Naive thymus-derived CD8-positive, alpha-beta T cell (primary cell): Measurements from ENCODE around the gene SLC25A45. TPM values are rescaled to one million over a fixed set of nuclear protein-coding genes. Genes with fewer than 3 reads are reported as not detected.

Experiments used
- ATAC-seq, 2 donors: fragments of 150-1000 bp; cut with Tn5 transposase in 1 of 2; sonication (Bioruptor Pico), chemical (Tn5 transposase) in 1 of 2; 1 replicate in 1 of 2; 2 replicates in 1 of 2; pipeline ENCODE4 v1.10.0; 2021; ENCODE audit warnings: mild to moderate bottlenecking in 2 of 2, moderate library complexity in 2 of 2
- POLR2A ChIA-PET: fragments of 350-600 bp; sonication (Branson Sonifier 250); formaldehyde crosslinking; loops from one replicate; lab custom pipeline; 2021; ENCODE audit warnings: antibody characterized with exemption; lab: Charles Lee
- DNase-seq, 10 donors: peaks; one replicate each; pipeline versions ENCODE4 v3.0.0 to v3.0.0-alpha.2; 2020 to 2022
- H3K27ac Mint-ChIP-seq, 10 donors: one replicate each; pipeline ENCODE4 v1.8.0; 2020 to 2022; ENCODE audit warnings: mild to moderate bottlenecking in 10 of 10, mixed read lengths in 10 of 10, moderate library complexity in 4 of 10, inconsistent platforms in 1 of 10
- H3K27me3 Mint-ChIP-seq, 5 donors: one replicate each; pipeline ENCODE4 v1.8.0; 2021 to 2022; ENCODE audit warnings: mixed read lengths in 5 of 5
- H3K36me3 Mint-ChIP-seq, 3 donors: one replicate each; pipeline ENCODE4 v1.8.0; 2020 to 2022; ENCODE audit warnings: mixed read lengths in 3 of 3, mild to moderate bottlenecking in 2 of 3, inconsistent platforms in 1 of 3
- H3K4me1 Mint-ChIP-seq, 4 donors: one replicate each; pipeline ENCODE4 v1.8.0; 2021 to 2022; ENCODE audit warnings: mixed read lengths in 4 of 4
- H3K4me3 Mint-ChIP-seq, 10 donors: one replicate each; pipeline ENCODE4 v1.8.0; 2020 to 2022; ENCODE audit warnings: mild to moderate bottlenecking in 10 of 10, mixed read lengths in 10 of 10, moderate library complexity in 6 of 10, inconsistent platforms in 1 of 10
- H3K9me3 Mint-ChIP-seq, 9 donors: one replicate each; pipeline ENCODE4 v1.8.0; 2020 to 2022; ENCODE audit warnings: mixed read lengths in 9 of 9, mild to moderate bottlenecking in 3 of 9, inconsistent platforms in 1 of 9, moderate library complexity in 1 of 9
- polyA plus RNA-seq, 3 donors: library from polyadenylated mRNA; unstranded; fragments of 300-500 nt; fragmentation: Illumina TruSeq; gene quantifications; one replicate each; pipeline ENCODE4 v1.2.3, GENCODE V29; 2021
- total RNA-seq, 8 experiments: library from RNA in 2 of 8; stranded (reverse) in 2 of 8; gene quantifications; one replicate each; pipeline ENCODE4 v1.2.3 and lab custom pipeline; 2021 to 2026

Gene SLC25A45
- total RNA-seq: 10 to 100 TPM; 22.2 to 23.4 TPM
- 10 to 100 TPM; 10.8 to 19.2 (median 11.0) TPM for polyA plus RNA-seq
- 9.7 to 93.5 (median 13.0) reads per million in 6 experiments for total RNA-seq (lab: John Stamatoyannopoulos, UW)

DNA sequence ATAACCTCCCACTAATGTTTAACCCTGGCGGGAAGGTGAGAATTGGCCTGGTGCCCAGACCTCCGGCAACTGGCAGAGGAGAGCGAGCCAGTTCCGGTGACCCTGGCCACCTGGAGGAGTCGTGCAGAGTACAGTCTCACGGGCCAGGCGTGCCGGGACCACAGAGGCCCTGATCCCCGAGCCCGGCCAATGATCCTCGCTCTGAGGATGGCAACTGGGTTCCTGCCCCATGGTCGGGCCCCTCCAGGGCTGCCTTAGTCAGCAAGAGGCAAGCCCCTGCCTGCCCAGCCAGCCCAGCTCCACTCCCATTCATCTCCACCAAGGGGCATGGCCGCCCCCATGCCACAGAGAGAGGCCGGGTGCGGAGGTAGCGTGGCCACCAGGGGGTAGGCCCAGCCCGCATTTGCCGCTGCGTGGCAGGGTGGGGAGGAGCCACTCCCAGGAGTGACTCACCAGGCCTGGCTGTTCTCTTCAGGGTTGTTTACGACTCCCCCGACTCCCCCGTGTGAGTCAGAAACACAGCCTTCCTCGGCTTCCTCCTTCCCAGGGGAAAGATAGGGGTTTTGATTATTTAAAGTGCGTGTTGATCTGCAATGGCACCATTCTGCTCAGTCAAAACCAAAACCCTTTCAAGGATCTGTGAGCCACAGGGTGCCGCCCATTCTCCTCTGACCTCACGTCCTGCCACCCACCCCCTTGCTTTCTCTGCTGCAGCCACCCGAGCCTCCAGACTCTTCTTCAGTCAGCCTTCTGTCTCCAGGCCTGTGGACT lies at the start of gene SLC25A45:
SLC25A45 (minus strand) TSS at position 614 of the 771 bp plus-strand sequence. CDS start 695 bp downstream, outside the sequence.
- peaks cover 34 to 72% (median 57%) of the 10 kb centered on the region in 4 donors for H3K4me1 Mint-ChIP-seq
- no peaks in the 10 kb centered on the region for H3K9me3 Mint-ChIP-seq
- no peaks in the 10 kb centered on the region for H3K27me3 Mint-ChIP-seq
- peak within 1 kb of the TSS; percentile 96 to 100 (median 99) for H3K27ac Mint-ChIP-seq
- H3K4me3 Mint-ChIP-seq: peak within 1 kb of the TSS; percentile 80 to 97 (median 92)
- peaks cover 0 to 11% (median 0%) of the 10 kb centered on the region in 3 donors for H3K36me3 Mint-ChIP-seq
- POLR2A ChIA-PET: interaction anchor here (0.6 to 17.5 kb wide), 18 partner anchors 10 to 206 kb away, joined by 3 to 396 read pairs (median 4); partner anchors contain the start of genes MALAT1 and NEAT1
- peak; percentile 84 to 96 (median 91) for DNase-seq
- ATAC-seq: peak; percentile 86 to 88

DNA sequence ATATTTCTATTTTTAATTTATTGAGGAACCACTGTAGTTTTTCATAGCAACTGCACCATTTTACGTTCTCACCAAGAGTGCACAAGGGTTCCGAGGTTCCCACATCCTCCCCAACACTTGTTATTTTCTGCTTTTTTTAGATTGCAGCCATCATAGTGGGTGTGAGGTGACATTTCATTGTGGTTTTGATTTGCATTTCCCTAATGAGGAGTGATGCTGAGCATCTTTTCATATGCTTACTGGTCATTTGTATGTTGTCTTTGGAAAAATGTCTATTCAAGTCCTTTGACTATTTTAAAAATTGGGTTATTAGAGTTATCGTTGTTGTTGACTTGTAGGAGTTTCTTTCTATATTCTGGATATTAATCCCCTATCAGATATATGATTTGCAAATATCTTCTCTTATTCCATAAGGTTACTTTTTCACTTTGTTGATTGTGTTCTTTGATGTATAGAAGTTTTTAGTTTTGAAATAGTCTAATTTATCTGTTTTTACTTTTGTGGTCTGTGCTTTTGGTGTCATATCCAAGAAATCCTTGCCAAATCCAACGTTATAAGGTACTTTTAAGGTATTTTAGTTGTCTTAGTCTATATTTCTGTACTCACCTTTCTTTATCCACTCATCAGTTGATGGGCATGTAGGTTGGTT lies 49.1 kb upstream of the SLC25A45 start:
- POLR2A ChIA-PET: interaction anchor here (0.6 to 1.5 kb wide), 7 partner anchors 12 to 67 kb away, joined by 3 to 113 read pairs (median 5); partner anchors contain the start of genes MALAT1 and NEAT1
- no peaks in the 10 kb centered on the region for H3K27me3 Mint-ChIP-seq
- peak overlapping the region; percentile 79 to 100 (median 92) for H3K27ac Mint-ChIP-seq
- H3K36me3 Mint-ChIP-seq: peaks cover 0 to 36% (median 7%) of the 10 kb centered on the region in 3 donors
- peak; percentile 19 to 54 for ATAC-seq
- no peaks in the 10 kb centered on the region for H3K9me3 Mint-ChIP-seq
- DNase-seq: peak in 6 of 10 donors; percentile 35 to 79 (median 74)
- H3K4me3 Mint-ChIP-seq: peak overlapping the region; percentile 31 to 97 (median 56)
- H3K4me1 Mint-ChIP-seq: peaks cover 43 to 96% (median 85%) of the 10 kb centered on the region in 4 donors

- POLR2A ChIA-PET: interaction anchor here (0.7 to 20.7 kb wide), 10 partner anchors 12 to 1113 kb away, joined by 3 to 2047 read pairs (median 4); partner anchors contain the start of genes FAM89B, MALAT1, NEAT1 and SCYL1
- peak in 3 of 10 donors; percentile 37 to 60 (median 43) for DNase-seq
Observed at GRCh38 chr11:65430406-65431217, 48.2 kb upstream of the SLC25A45 start.

DNA sequence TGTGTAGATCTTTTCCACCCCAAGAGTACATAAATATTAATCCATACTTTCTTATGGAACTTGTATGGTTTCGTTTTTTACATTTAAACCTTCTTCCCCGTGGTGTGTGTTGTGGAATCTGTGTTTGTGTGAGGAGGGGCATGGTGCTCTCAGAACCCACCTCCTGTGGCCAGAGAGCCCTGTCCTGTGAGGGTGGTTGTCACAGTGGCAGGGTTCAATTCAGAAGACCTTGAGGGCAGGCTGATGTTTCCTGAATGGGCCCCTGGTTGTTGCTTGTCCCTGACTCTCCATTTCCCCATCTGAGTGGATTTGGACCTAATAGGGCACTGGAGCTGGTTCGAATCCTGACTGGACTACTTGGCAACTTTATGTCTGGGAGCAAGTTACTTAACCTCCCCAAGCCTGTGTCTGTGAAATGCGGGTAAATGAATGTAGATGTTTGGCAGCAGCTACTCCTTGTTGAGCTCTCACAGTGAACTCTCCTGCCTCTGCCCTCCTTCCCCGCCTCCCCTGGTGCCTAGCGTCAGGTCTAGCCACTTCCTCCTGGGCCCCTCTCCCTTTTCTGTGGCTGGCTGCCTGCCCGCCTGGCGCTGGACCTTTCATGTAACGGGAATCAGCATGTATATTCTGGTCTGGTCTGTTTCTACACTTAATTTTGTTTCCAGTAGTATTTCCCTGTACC lies 47.4 kb upstream of the SLC25A45 start:
- Mint-ChIP-seq H3K9me3 (no peaks in the 10 kb centered on the region), H3K27me3 (no peaks in the 10 kb centered on the region), H3K36me3 (peaks cover 0 to 34% (median 14%) of the 10 kb centered on the region in 3 donors), H3K4me3 (peak overlapping the region; percentile 87 to 98 (median 95)), H3K27ac (peak overlapping the region; percentile 94 to 100 (median 99)), H3K4me1 (peaks cover 50 to 88% (median 82%) of the 10 kb centered on the region in 4 donors)
- DNase-seq: peak in 7 of 10 donors; percentile 31 to 81 (median 46)
- POLR2A ChIA-PET: interaction anchor here (0.7 to 20.7 kb wide), 9 partner anchors 11 to 143 kb away, joined by 3 to 2047 read pairs (median 4); partner anchors contain the start of genes FAM89B, MALAT1, NEAT1 and SCYL1
- ATAC-seq: peak in 1 of 2 donors; percentile 3

More at GRCh38 chr11:65430406-65431217, 48.2 kb upstream of the SLC25A45 start:
- peak; percentile 13 to 15 for ATAC-seq
- Mint-ChIP-seq H3K4me1 (peaks cover 45 to 93% (median 86%) of the 10 kb centered on the region in 4 donors), H3K27ac (peak overlapping the region; percentile 94 to 100 (median 99)), H3K9me3 (no peaks in the 10 kb centered on the region), H3K4me3 (peak overlapping the region; percentile 87 to 98 (median 95)), H3K36me3 (peaks cover 0 to 35% (median 14%) of the 10 kb centered on the region in 3 donors), H3K27me3 (no peaks in the 10 kb centered on the region)

GRCh38 chr11:65429068-65429681 lies 46.7 kb upstream of the SLC25A45 start:
- H3K4me1 Mint-ChIP-seq: peaks cover 55 to 92% (median 76%) of the 10 kb centered on the region in 4 donors
- peak in 1 of 10 donors; percentile 17 for DNase-seq
- POLR2A ChIA-PET: interaction anchor here (1.7 to 20.7 kb wide), 3 partner anchors 11 to 70 kb away, joined by 9 to 2047 read pairs (median 162); partner anchors contain the start of genes MALAT1 and NEAT1
- no peak for ATAC-seq
- H3K27me3 Mint-ChIP-seq: no peaks in the 10 kb centered on the region
- no peaks in the 10 kb centered on the region for H3K9me3 Mint-ChIP-seq
- H3K36me3 Mint-ChIP-seq: peaks cover 0 to 34% (median 14%) of the 10 kb centered on the region in 3 donors
- H3K4me3 Mint-ChIP-seq: peak overlapping the region; percentile 87 to 98 (median 95)
- H3K27ac Mint-ChIP-seq: peak overlapping the region; percentile 94 to 100 (median 99)

DNA sequence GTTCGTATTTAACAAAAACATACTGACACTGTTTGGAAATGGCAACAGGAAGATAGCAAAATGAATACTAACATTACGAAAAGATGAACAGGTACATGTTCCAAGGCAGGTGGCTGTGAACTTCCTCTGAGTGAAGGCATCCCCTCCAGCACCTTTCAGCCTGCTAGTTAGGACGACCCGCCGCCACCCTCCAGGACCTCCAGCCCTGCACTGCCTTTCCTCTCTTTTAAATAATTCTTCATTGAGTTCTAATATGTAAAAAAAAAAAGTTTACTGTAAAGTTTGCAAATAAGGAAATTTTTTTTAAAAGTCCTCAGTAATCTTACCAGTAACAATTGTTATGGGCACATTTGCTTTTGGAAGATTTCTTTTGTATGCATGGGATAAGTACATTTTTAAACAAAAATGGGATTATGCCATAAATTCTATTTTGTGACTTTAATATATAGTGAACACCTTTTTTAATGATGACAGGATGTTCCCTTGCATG lies 46.2 kb upstream of the SLC25A45 start:
- peak overlapping the region; percentile 94 to 100 (median 99) for H3K27ac Mint-ChIP-seq
- H3K9me3 Mint-ChIP-seq: no peaks in the 10 kb centered on the region
- DNase-seq (peak in 1 of 10 donors; percentile 6), ATAC-seq (no peak)
- peak overlapping the region; percentile 88 to 98 (median 96) for H3K4me3 Mint-ChIP-seq
- no peaks in the 10 kb centered on the region for H3K27me3 Mint-ChIP-seq
- POLR2A ChIA-PET: interaction anchor here (4.0 to 20.7 kb wide), 2 partner anchors 10 to 71 kb away, joined by 162 to 2047 read pairs; partner anchors contain the start of genes MALAT1 and NEAT1
- peaks cover 0 to 38% (median 16%) of the 10 kb centered on the region in 3 donors for H3K36me3 Mint-ChIP-seq
- peaks cover 55 to 96% (median 72%) of the 10 kb centered on the region in 4 donors for H3K4me1 Mint-ChIP-seq

- peaks cover 0 to under 1% (median 0%) of the 10 kb centered on the region in 5 donors for H3K27me3 Mint-ChIP-seq
- ATAC-seq (peak in 1 of 2 donors; percentile 1), DNase-seq (peak in 3 of 10 donors; percentile 30 to 36 (median 36))
- H3K9me3 Mint-ChIP-seq: peaks cover 0 to under 1% (median 0%) of the 10 kb centered on the region in 9 donors
- POLR2A ChIA-PET: interaction anchor here (4.0 to 20.7 kb wide), 3 partner anchors 9 to 71 kb away, joined by 50 to 2047 read pairs (median 162); partner anchors contain the start of genes MALAT1 and NEAT1
- peaks cover 54 to 97% (median 67%) of the 10 kb centered on the region in 4 donors for H3K4me1 Mint-ChIP-seq
- H3K27ac Mint-ChIP-seq: peak overlapping the region; percentile 94 to 100 (median 99)
- peak overlapping the region; percentile 88 to 98 (median 96) for H3K4me3 Mint-ChIP-seq
- H3K36me3 Mint-ChIP-seq: peaks cover under 1 to 41% (median 18%) of the 10 kb centered on the region in 3 donors
Observed at GRCh38 chr11:65427691-65428577, 45.5 kb upstream of the SLC25A45 start.

DNA sequence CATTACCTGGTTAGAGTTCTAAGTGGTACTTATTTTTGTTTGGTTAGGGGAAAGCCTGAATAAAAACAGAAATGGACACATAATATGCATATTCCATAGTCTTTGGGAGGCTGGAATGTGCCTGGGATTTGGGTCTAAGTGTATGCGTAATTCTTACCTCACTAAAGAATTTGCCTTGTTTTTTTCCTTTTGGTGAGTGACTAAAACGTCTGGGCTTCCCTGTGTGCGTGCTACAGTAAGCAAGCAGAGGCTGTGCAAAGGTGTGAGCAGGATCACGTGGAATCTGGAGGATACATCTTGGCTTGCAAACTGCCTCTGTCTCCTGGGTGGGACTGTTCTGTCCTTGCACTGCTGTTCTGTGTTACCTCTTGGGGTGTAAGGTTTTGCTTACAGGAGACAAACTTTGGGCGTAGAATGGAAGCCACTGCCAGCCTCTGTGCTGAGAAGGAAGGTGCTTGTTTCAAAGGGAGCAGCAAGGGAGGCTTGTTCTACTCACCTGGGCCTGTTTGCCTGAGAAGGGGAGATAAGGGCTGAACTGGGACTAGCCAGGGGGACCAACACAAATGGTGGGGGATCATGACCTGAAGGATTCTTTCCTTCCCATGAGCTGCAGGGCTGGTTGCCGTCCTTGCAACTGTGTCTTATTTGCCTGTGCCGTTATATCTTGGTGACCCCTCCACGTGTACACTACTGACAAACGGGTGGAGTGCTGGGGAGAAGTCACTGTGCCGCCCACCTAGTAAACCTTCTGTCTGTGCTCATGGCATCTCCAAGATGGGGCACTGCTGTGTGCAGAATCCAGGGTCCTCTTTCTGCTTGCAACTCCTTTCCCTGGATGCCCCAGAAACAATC lies 44.6 kb upstream of the SLC25A45 start:
- Mint-ChIP-seq H3K9me3 (peaks cover 0 to 4% (median 0%) of the 10 kb centered on the region in 9 donors), H3K4me3 (peak overlapping the region; percentile 88 to 98 (median 96)), H3K27me3 (peaks cover 0 to 4% (median 0%) of the 10 kb centered on the region in 5 donors)

More for the DNA sequence above, 44.6 kb upstream of the SLC25A45 start:
- peak in 5 of 10 donors; percentile 29 to 42 (median 36) for DNase-seq
- peaks cover 4 to 46% (median 21%) of the 10 kb centered on the region in 3 donors for H3K36me3 Mint-ChIP-seq
- peaks cover 56 to 95% (median 63%) of the 10 kb centered on the region in 4 donors for H3K4me1 Mint-ChIP-seq
- no peak for ATAC-seq
- peak overlapping the region; percentile 94 to 100 (median 99) for H3K27ac Mint-ChIP-seq
- POLR2A ChIA-PET: interaction anchor here (1.8 to 20.7 kb wide), 7 partner anchors 8 to 72 kb away, joined by 3 to 2047 read pairs (median 162); partner anchors contain the start of genes FRMD8, MALAT1, NEAT1 and SLC25A45
